Measurements from ENCODE around the gene DUXA. TPM values are rescaled to one million over a fixed set of nuclear protein-coding genes. Genes with fewer than 3 reads are reported as not detected.
"Not testable (repeated sequence)": the region's sequence is repeated elsewhere in the genome, so short reads cannot be mapped to it uniquely, and the experiment has no call there.

The DUXA gene
- total RNA-seq, 4 donors from 2014 or later: not detected

GRCh38 chr19:57161985-57162539, 5.2 kb downstream of the DUXA start:
- intact Hi-C loops (cut with DNase I; ENCODE audit: low total_unique reads): no loop called here
- no peak for DNase-seq
- H3K27ac ChIP-seq: no peak overlapping the region

GRCh38 chr19:57152921-57153320, 14.4 kb downstream of the DUXA start:
- no peak for DNase-seq
- Histone ChIP-seq H3K27me3 (no peaks in the 10 kb centered on the region), H3K27ac (no peak overlapping the region), H3K4me1 (no peaks in the 10 kb centered on the region), H3K36me3 (no peaks in the 10 kb centered on the region), H3K9me3 (no peaks in the 10 kb centered on the region), H3K4me3 (no peak overlapping the region)
- intact Hi-C loops (cut with DNase I; ENCODE audit: low total_unique reads): no loop called here
- TF ChIP-seq POLR2A (IDR thresholded peaks at IDR 0.05) (no peak), CTCF (IDR thresholded peaks at IDR 0.05) (no peak)

More at GRCh38 chr19:57161985-57162539, 5.2 kb downstream of the DUXA start:
- Histone ChIP-seq H3K9me3 (no peaks in the 10 kb centered on the region), H3K36me3 (no peaks in the 10 kb centered on the region), H3K27me3 (no peaks in the 10 kb centered on the region), H3K4me3 (no peak overlapping the region), H3K4me1 (no peaks in the 10 kb centered on the region)
- TF ChIP-seq POLR2A (IDR thresholded peaks at IDR 0.05) (no peak), CTCF (IDR thresholded peaks at IDR 0.05) (no peak)

- Histone ChIP-seq H3K27ac (no peak overlapping the region), H3K9me3 (no peaks in the 10 kb centered on the region)
Observed at GRCh38 chr19:57141699-57142098, 25.6 kb downstream of the DUXA start.

GRCh38 chr19:57135797-57136196, 31.5 kb downstream of the DUXA start:
- Histone ChIP-seq H3K27me3 (no peaks in the 10 kb centered on the region), H3K4me1 (no peaks in the 10 kb centered on the region), H3K27ac (no peak overlapping the region), H3K9me3 (no peaks in the 10 kb centered on the region), H3K4me3 (no peak overlapping the region), H3K36me3 (no peaks in the 10 kb centered on the region)
- no peak for DNase-seq
- TF ChIP-seq POLR2A (IDR thresholded peaks at IDR 0.05) (no peak), CTCF (IDR thresholded peaks at IDR 0.05) (no peak)
- intact Hi-C loops (cut with DNase I; ENCODE audit: low total_unique reads): no loop called here

More at GRCh38 chr19:57141699-57142098, 25.6 kb downstream of the DUXA start:
- TF ChIP-seq POLR2A (IDR thresholded peaks at IDR 0.05) (no peak), CTCF (IDR thresholded peaks at IDR 0.05) (no peak)
- intact Hi-C loops (cut with DNase I; ENCODE audit: low total_unique reads): no loop called here
- Histone ChIP-seq H3K4me1 (no peaks in the 10 kb centered on the region), H3K27me3 (no peaks in the 10 kb centered on the region), H3K36me3 (no peaks in the 10 kb centered on the region), H3K4me3 (no peak overlapping the region)
- DNase-seq: no peak

- H3K4me1 ChIP-seq; H3K27me3 ChIP-seq; H3K27ac ChIP-seq; intact Hi-C loops (cut with DNase I; ENCODE audit: low total_unique reads); DNase-seq; H3K4me3 ChIP-seq; H3K9me3 ChIP-seq; H3K36me3 ChIP-seq: not testable (repeated sequence)
Observed at GRCh38 chr19:57127403-57127802, 39.9 kb downstream of the DUXA start.

GRCh38 chr19:57123882-57124281, 43.4 kb downstream of the DUXA start:
- no peak for DNase-seq
- intact Hi-C loops (cut with DNase I; ENCODE audit: low total_unique reads): no loop called here
- TF ChIP-seq POLR2A (IDR thresholded peaks at IDR 0.05): no peak
- no peak for TF ChIP-seq CTCF (IDR thresholded peaks at IDR 0.05)

More at GRCh38 chr19:57123882-57124281, 43.4 kb downstream of the DUXA start:
- Histone ChIP-seq H3K9me3 (no peaks in the 10 kb centered on the region), H3K27ac (no peak overlapping the region), H3K27me3 (no peaks in the 10 kb centered on the region), H3K4me3 (no peak overlapping the region), H3K4me1 (no peaks in the 10 kb centered on the region), H3K36me3 (no peaks in the 10 kb centered on the region)

Measured in uterus (tissue), 4 donors.